Activated CD4-positive, alpha-beta memory T cell treated with anti-CD3 and anti-CD28 coated beads for 36 hours (primary cell): ENCODE measurements around the gene FAM90A1. TPM values are rescaled to one million over a fixed set of nuclear protein-coding genes. Genes with fewer than 3 reads are reported as not detected.
A peak's percentile ranks its signal among the peaks of the same experiment; 100 is the strongest.
"Not testable (repeated sequence)": the region's sequence is repeated elsewhere in the genome, so short reads cannot be mapped to it uniquely, and the experiment has no call there.

Source experiments
- CTCF ChIA-PET: fragments of 350-600 bp; sonication (Branson Sonifier 250); formaldehyde crosslinking; loops from one replicate; lab custom pipeline; 2021; ENCODE audit warnings: antibody characterized with exemption, inconsistent platforms; lab: Charles Lee
- POLR2A ChIA-PET: fragments of 350-600 bp; sonication (Branson Sonifier 250); formaldehyde crosslinking; loops from one replicate; lab custom pipeline; 2021; ENCODE audit warnings: antibody characterized with exemption; lab: Charles Lee
- DNase-seq: peaks from one replicate; pipeline ENCODE4 v3.0.0-alpha.2; 2020
- H3K27ac Mint-ChIP-seq: one replicate; pipeline ENCODE4 v1.8.0; 2021; ENCODE audit warnings: mixed read lengths
- H3K27me3 Mint-ChIP-seq: one replicate; pipeline ENCODE4 v1.8.0; 2021; ENCODE audit warnings: mixed read lengths
- H3K36me3 Mint-ChIP-seq: one replicate; pipeline ENCODE4 v1.8.0; 2021; ENCODE audit warnings: mixed read lengths
- H3K4me1 Mint-ChIP-seq: one replicate; pipeline ENCODE4 v1.8.0; 2021; ENCODE audit warnings: low read depth, mixed read lengths
- H3K4me3 Mint-ChIP-seq: one replicate; pipeline ENCODE4 v1.8.0; 2021; ENCODE audit warnings: mild to moderate bottlenecking, mixed read lengths
- H3K9me3 Mint-ChIP-seq: one replicate; pipeline ENCODE4 v1.8.0; 2021; ENCODE audit warnings: mixed read lengths
- intact Hi-C: fragments of 100-400 bp; cut with micrococcal nuclease; formaldehyde crosslinking; loops from one replicate; pipeline ENCODE4 v1.15.1; 2023
- total RNA-seq, 2 experiments: library from RNA; stranded (reverse); gene quantifications; one replicate each; pipeline ENCODE4 v1.2.3, GENCODE V29; 2021

FAM90A1 gene
- total RNA-seq, 2 experiments from 2014 or later: 0.41 to 0.43 TPM

GRCh38 chr12:8242880-8243681 is 15.7 kb upstream of the FAM90A1 start:
- intact Hi-C loops: loop anchor here (1.0 to 2.0 kb wide), 2 partner anchors 161 to 216 kb away; partner anchors contain the start of gene NECAP1
- H3K4me3 Mint-ChIP-seq: peak overlapping the region; percentile 93
- H3K9me3 Mint-ChIP-seq, H3K27me3 Mint-ChIP-seq, H3K36me3 Mint-ChIP-seq, POLR2A ChIA-PET: not testable (repeated sequence)
- DNase-seq: peak; percentile 100
- CTCF ChIA-PET: interaction anchor here (0.7 to 1.3 kb wide), 2 partner anchors 12 to 198 kb away, joined by 3 to 5 read pairs; no protein-coding TSS in a partner anchor
- peak overlapping the region; percentile 95 for H3K27ac Mint-ChIP-seq
- H3K4me1 Mint-ChIP-seq: peaks cover 20% of the 10 kb centered on the region

- DNase-seq, CTCF ChIA-PET, H3K27me3 Mint-ChIP-seq, H3K36me3 Mint-ChIP-seq, POLR2A ChIA-PET, H3K9me3 Mint-ChIP-seq: not testable (repeated sequence)
- Mint-ChIP-seq H3K4me1 (peaks cover 20% of the 10 kb centered on the region), H3K4me3 (peak overlapping the region; percentile 93), H3K27ac (peak overlapping the region; percentile 38)
- intact Hi-C loops: loop anchor here (2.0 kb wide), 1 partner anchor 216 kb away; no protein-coding TSS in a partner anchor
These were observed 15.1 kb upstream of the FAM90A1 start for GRCh38 chr12:8242622-8242879.

GRCh38 chr12:8241917-8242621 is 14.7 kb upstream of the FAM90A1 start:
- CTCF ChIA-PET, H3K36me3 Mint-ChIP-seq, H3K9me3 Mint-ChIP-seq, H3K27me3 Mint-ChIP-seq, POLR2A ChIA-PET: not testable (repeated sequence)
- peaks cover 20% of the 10 kb centered on the region for H3K4me1 Mint-ChIP-seq
- peak overlapping the region; percentile 93 for H3K4me3 Mint-ChIP-seq
- intact Hi-C loops: loop anchor here (2.0 kb wide), 1 partner anchor 215 kb away; no protein-coding TSS in a partner anchor
- peak overlapping the region; percentile 38 for H3K27ac Mint-ChIP-seq
- DNase-seq: peak; percentile 46

- CTCF ChIA-PET, H3K4me3 Mint-ChIP-seq, intact Hi-C loops, H3K9me3 Mint-ChIP-seq, H3K27me3 Mint-ChIP-seq, H3K27ac Mint-ChIP-seq, POLR2A ChIA-PET, H3K36me3 Mint-ChIP-seq: not testable (repeated sequence)
- H3K4me1 Mint-ChIP-seq: peaks cover 20% of the 10 kb centered on the region
- peak; percentile 51 for DNase-seq
These were observed 13.1 kb upstream of the FAM90A1 start for GRCh38 chr12:8240340-8241114.

GRCh38 chr12:8237031-8237430 is 9.6 kb upstream of the FAM90A1 start:
- CTCF ChIA-PET: interaction anchor here (0.5 to 3.3 kb wide), 6 partner anchors 128 to 273 kb away, joined by 3 to 32 read pairs (median 4); no protein-coding TSS in a partner anchor
- DNase-seq, H3K36me3 Mint-ChIP-seq, H3K27me3 Mint-ChIP-seq, H3K4me3 Mint-ChIP-seq, H3K9me3 Mint-ChIP-seq, H3K27ac Mint-ChIP-seq, POLR2A ChIA-PET: not testable (repeated sequence)
- intact Hi-C loops: loop anchor here (2.0 kb wide), 1 partner anchor 128 kb away; no protein-coding TSS in a partner anchor
- H3K4me1 Mint-ChIP-seq: peaks cover 13% of the 10 kb centered on the region

- POLR2A ChIA-PET, DNase-seq: not testable (repeated sequence)
- CTCF ChIA-PET: interaction anchor here (0.7 to 3.3 kb wide), 3 partner anchors 127 to 154 kb away, joined by 3 to 32 read pairs (median 3); no protein-coding TSS in a partner anchor
These were observed 8.1 kb upstream of the FAM90A1 start for GRCh38 chr12:8235316-8236157.

GRCh38 chr12:8234746-8235145 is 7.3 kb upstream of the FAM90A1 start:
- DNase-seq, H3K27ac Mint-ChIP-seq, H3K9me3 Mint-ChIP-seq, H3K4me1 Mint-ChIP-seq, intact Hi-C loops, H3K36me3 Mint-ChIP-seq, POLR2A ChIA-PET, CTCF ChIA-PET, H3K4me3 Mint-ChIP-seq, H3K27me3 Mint-ChIP-seq: not testable (repeated sequence)

More at GRCh38 chr12:8235316-8236157, 8.1 kb upstream of the FAM90A1 start:
- not testable (repeated sequence) for H3K27ac Mint-ChIP-seq, H3K36me3 Mint-ChIP-seq, H3K9me3 Mint-ChIP-seq, H3K4me3 Mint-ChIP-seq, H3K27me3 Mint-ChIP-seq, H3K4me1 Mint-ChIP-seq
- intact Hi-C loops: loop anchor here (2.0 kb wide), 1 partner anchor 127 kb away; no protein-coding TSS in a partner anchor

- H3K4me3 Mint-ChIP-seq, POLR2A ChIA-PET, H3K4me1 Mint-ChIP-seq, H3K9me3 Mint-ChIP-seq, DNase-seq, H3K27me3 Mint-ChIP-seq, CTCF ChIA-PET, H3K27ac Mint-ChIP-seq, intact Hi-C loops, H3K36me3 Mint-ChIP-seq: not testable (repeated sequence)
These were observed 6.6 kb upstream of the FAM90A1 start for GRCh38 chr12:8233935-8234495.

- H3K9me3 Mint-ChIP-seq, intact Hi-C loops, H3K4me1 Mint-ChIP-seq, H3K36me3 Mint-ChIP-seq, H3K4me3 Mint-ChIP-seq, H3K27ac Mint-ChIP-seq, POLR2A ChIA-PET, H3K27me3 Mint-ChIP-seq, CTCF ChIA-PET, DNase-seq: not testable (repeated sequence)
These were observed 6.0 kb upstream of the FAM90A1 start for GRCh38 chr12:8233300-8233855.

- H3K4me3 Mint-ChIP-seq, POLR2A ChIA-PET, H3K9me3 Mint-ChIP-seq, H3K27me3 Mint-ChIP-seq, H3K27ac Mint-ChIP-seq, H3K4me1 Mint-ChIP-seq, H3K36me3 Mint-ChIP-seq, intact Hi-C loops: not testable (repeated sequence)
- CTCF ChIA-PET: interaction anchor here (0.6 to 4.6 kb wide), 17 partner anchors 12 to 187 kb away, joined by 3 to 72 read pairs (median 4); partner anchors contain the start of gene C3AR1
- peak; percentile 89 for DNase-seq
These were observed 4.5 kb upstream of the FAM90A1 start for GRCh38 chr12:8231666-8232608.
